GM12801 (cell line): ENCODE measurements around the gene RBP7.

Experiments used
- TF ChIP-seq, protein P1 (sequence below): IDR thresholded peaks from one replicate; pipeline ENCODE4 v1.5.1; 2011; ENCODE audit warnings: control low read depth; ENCODE audit not compliant: insufficient read length; ENCODE audit errors: extremely low read depth

RBP7 gene

DNA sequence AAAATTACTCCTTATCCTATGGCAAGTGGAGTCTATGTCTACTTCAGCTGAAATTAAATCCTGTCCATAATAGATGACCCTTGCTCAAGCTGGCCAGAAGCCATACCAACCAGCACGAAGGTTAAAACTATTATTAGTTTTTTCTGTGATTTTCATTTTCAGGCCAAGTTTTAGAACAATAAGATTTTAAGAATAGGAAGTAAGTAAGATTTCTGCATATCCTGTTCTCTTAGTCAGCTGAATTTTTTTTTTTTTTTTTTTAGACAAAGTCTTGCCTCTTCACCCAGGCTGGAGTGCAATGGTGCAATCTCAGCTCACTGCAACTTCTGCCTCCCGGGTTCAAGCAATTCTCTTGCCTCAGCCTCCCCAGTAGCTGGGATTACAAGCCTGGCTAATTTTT, 6.1 kb upstream of the RBP7 start:
- TF ChIP-seq, protein P1, sequence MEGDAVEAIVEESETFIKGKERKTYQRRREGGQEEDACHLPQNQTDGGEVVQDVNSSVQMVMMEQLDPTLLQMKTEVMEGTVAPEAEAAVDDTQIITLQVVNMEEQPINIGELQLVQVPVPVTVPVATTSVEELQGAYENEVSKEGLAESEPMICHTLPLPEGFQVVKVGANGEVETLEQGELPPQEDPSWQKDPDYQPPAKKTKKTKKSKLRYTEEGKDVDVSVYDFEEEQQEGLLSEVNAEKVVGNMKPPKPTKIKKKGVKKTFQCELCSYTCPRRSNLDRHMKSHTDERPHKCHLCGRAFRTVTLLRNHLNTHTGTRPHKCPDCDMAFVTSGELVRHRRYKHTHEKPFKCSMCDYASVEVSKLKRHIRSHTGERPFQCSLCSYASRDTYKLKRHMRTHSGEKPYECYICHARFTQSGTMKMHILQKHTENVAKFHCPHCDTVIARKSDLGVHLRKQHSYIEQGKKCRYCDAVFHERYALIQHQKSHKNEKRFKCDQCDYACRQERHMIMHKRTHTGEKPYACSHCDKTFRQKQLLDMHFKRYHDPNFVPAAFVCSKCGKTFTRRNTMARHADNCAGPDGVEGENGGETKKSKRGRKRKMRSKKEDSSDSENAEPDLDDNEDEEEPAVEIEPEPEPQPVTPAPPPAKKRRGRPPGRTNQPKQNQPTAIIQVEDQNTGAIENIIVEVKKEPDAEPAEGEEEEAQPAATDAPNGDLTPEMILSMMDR: no peak

GRCh38 chr1:9992910-9993309, 4.1 kb upstream of the RBP7 start:
- TF ChIP-seq, protein P1: no peak

GRCh38 chr1:9993561-9994075, 3.4 kb upstream of the RBP7 start:
- TF ChIP-seq, protein P1: no peak

- TF ChIP-seq, protein P1: no peak
Measured at GRCh38 chr1:10001016-10001665, 4.1 kb downstream of the RBP7 start.

GRCh38 chr1:10007169-10007568, 10.1 kb downstream of the RBP7 start:
- TF ChIP-seq, protein P1: no peak

- TF ChIP-seq, protein P1: no peak
Measured at GRCh38 chr1:10014016-10014415, 17.0 kb downstream of the RBP7 start.

GRCh38 chr1:10019561-10019960, 22.5 kb downstream of the RBP7 start:
- TF ChIP-seq, protein P1: no peak
